Memory B cell (primary cell): ENCODE results near the gene ABCA1.

Experiments
- ATAC-seq: fragments of 150-1000 bp; cut with Tn5 transposase; 2 replicates; pipeline ENCODE4 v1.10.0; 2021; ENCODE audit warnings: low read depth, mild to moderate bottlenecking, moderate library complexity
- DNase-seq, 2 donors: peaks; one replicate each; pipeline ENCODE4 v3.0.0; 2022; ENCODE audit warnings: low spot score in 2 of 2
- H3K27ac Mint-ChIP-seq: one replicate; pipeline ENCODE4 v1.8.0; 2022; ENCODE audit warnings: mild to moderate bottlenecking, moderate library complexity, mixed read lengths
- H3K27me3 Mint-ChIP-seq: one replicate; pipeline ENCODE4 v1.8.0; 2022; ENCODE audit warnings: mixed read lengths
- H3K36me3 Mint-ChIP-seq: one replicate; pipeline ENCODE4 v1.8.0; 2022; ENCODE audit warnings: mild to moderate bottlenecking, mixed read lengths
- H3K4me1 Mint-ChIP-seq: one replicate; pipeline ENCODE4 v1.8.0; 2022; ENCODE audit warnings: mixed read lengths
- H3K4me3 Mint-ChIP-seq: one replicate; pipeline ENCODE4 v1.8.0; 2022; ENCODE audit warnings: mild to moderate bottlenecking, moderate library complexity, mixed read lengths
- H3K9me3 Mint-ChIP-seq: one replicate; pipeline ENCODE4 v1.8.0; 2022; ENCODE audit warnings: mixed read lengths

Gene ABCA1

GRCh38 chr9:104738452-104738851 lies 189.5 kb downstream of the ABCA1 start:
- Mint-ChIP-seq H3K27ac (no peak overlapping the region), H3K9me3 (no peaks in the 10 kb centered on the region), H3K36me3 (peaks cover 4% of the 10 kb centered on the region), H3K4me3 (no peak overlapping the region), H3K4me1 (peaks cover 7% of the 10 kb centered on the region), H3K27me3 (no peaks in the 10 kb centered on the region)
- DNase-seq = no peak
- no peak for ATAC-seq
